Hematopoietic multipotent progenitor cell treated with erythropoietin and hydrocortisone succinate and interleukin-3 and kit ligand, for 4 days (in vitro differentiated cells): ENCODE results near the gene TCHP.
A peak's percentile ranks its signal among the peaks of the same experiment; 100 is the strongest.

Experiments used
- DNase-seq: peaks from one replicate; pipeline ENCODE4 v3.0.0-alpha.2; 2015

Gene TCHP

DNA sequence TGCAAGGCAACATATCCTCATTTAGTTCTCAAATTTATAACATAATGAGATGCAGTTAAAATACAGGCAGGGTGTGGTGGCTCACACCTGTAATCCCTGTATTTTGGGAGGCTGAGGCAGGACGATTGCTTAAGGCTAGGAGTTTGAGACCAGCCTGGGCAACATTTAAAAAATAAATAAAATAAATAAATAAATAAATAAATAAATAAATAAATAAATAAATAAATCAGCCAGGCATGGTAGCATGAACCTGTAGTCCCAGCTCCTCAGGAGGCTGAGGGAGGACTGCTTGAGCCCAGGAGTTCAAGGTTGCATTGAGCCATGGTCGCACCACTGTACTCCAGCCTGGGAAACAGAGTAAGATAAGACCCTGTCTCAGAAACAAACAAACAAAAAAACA, 39.4 kb downstream of the TCHP start:
- DNase-seq, result no peak

DNA sequence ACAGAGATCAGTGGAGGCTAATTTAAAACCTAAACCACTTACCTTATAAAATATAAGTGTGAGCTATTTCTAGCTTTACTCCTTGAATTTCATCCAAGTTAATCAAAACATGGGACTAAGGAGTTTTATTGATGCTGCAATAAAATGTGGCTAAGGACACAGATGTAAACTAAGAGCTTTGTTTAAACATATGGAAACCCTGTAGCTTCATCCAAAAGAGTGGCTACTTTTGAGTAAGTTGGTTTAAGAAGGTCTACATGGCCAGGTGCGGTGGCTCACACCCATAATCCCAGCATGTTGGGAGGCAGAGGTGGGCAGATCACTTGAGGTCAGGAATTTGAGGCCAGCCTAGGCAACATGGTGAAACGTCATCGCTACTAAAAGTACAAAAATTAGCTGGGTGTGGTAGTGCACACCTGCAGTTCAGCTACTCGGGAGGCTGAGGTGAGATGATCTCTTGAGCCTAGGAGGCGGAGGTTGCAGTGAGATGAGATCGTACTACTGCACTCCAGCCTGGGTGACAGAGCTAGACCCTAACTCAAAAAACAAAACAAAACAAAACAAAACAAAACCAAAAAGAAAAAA, 40.4 kb downstream of the TCHP start:
- no peak for DNase-seq

DNA sequence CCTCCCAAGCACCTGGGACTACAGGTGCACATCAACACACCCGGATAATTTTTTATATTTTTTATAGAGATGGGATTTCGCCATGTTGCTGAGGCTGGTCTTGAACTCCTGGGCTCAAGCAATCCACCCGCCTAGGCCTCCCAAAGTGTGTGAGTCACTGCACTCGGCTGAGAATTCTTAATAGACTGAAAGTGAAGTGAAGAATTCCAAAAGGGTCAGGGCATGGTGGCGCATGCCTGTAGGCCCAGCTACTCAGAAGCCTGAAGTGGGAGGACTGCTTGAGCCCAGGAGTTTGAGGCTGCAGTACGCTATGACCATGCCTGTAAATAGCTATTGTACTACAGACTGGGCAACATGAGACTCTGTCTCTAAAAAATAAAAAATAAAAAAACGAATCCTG, 43.7 kb downstream of the TCHP start:
- DNase-seq, result no peak

DNA sequence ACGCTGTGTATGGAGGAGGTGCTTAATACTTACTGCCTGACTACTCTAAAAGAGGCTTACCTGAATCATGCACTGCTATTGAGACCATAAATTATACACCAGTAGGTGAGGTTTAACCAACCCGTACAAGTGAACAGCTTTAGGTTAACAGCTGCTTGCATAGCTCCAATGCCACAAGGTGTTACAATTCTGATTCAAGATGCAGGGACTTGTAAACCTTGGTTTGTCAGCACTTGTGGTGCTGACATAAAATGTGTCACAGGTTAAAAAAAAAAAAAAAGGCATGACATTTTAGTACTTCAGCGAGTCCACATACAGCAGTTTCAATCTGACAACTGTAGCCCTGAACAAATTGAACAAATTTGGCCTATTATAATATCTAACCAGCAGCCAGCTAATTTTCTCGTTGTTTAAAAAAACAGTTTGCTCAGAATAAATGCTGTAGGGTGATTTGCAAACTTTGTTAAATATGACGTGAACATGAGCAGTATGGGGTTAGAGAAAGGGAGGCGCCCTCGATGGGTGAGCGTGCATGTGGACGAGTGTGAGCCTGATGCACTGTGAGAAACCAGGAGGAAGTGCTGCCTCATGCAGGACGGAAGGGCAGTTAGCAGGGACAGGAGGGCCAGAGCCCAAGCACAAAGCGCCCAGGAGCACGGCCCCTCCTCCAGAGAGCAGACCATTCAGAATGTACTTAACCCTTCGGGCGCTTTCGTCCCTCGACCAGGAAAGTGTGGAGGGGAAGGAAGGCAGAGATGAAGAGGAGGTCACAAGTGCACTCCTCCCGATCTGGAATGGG, 44.7 kb downstream of the TCHP start:
- peak; percentile 66 for DNase-seq

DNA sequence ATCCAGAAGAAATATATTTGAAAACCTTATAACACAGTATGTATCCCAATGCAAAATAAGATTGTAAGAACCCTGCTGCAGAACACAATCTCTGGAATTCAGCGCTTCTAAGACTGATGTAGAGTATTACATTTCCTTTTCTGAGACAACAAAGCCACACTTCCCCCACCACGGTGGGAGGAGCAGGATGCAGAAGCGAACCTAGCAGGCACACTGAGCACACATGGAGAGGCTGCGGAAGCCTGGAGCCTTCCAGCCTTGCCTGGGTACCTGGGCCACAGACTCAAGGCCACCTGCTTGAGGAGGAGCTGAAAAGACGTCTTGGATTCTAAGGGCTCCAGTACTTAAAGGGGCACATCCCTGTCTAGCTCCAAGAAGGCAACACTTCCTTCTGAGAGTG, 46.4 kb downstream of the TCHP start:
- DNase-seq, result peak; percentile 58

DNA sequence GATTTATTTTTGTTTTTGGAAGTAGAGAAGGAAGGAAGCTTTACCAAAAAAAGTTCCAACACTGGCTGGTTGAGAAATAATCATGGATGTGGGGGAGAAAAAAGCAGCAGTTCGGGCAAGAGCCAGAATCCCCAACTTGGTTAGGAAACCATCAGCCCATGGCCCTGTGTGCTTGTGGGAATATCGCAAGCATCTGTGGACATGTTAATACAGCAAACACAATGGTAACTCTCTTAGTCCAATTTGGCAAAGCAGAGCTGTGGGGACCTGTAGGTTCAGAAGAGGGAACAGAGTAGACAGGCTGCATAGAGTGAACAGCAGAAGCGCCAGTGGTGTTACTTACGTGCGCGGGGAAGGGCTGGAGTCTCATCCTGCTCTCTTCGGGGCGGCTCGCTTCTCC, 46.8 kb downstream of the TCHP start:
- DNase-seq, result no peak

DNA sequence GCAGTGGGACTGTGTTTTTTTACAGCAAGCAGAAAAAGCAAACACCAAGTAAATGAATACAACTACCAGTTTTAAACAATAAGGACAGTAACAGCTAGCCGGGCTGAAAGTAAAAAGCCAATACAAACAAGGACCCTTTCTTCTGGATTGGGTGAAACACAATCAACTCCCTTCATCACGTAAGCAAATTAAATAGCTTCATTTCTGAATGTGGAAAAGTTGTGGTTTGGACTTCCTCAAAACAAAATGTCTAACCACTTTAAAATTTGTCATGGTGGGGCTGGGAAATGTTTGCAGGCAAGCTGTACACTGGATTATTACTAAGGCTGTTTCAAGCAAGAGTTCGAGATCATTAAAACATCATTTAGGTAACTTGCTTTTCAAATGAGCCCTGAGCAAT, 47.4 kb downstream of the TCHP start:
- peak; percentile 74 for DNase-seq

DNA sequence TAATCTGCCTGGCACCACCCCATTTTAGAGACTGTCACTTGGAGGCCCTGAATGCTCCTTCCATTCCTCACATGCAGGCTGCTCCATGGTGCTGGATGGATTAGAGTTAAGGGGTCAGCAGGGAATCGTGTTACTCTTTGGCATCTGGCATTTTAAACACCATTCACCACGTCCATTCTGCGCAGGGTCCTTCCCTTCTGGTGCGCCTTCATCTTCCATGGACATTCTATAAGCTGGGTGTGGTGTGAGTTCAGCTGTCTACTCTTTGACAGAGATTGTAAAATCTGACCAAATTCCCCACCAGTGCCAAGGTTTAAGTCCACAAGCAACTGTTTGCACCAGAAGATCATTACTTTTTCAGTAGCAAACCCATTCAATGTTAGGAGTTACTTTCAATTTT, 48.3 kb downstream of the TCHP start:
- DNase-seq, result no peak

DNA sequence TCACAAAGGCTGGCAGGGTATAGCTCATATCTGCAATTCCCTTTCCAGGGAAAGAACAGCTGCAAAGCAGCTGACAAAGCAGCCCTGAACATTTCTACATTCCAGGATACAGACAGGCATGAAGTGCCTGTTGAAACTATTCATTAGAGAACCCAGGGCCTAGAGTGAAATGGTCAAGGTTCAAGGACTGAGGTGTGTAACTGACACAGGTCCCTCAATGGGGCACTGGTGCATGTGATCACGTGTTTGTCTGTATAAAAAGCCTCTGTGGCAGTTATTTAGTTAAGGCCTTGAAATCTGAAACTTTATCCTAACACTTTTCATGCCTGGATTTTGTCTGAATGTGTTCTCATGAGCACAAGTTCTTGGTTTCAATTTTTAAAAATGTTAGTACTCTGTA, 49.0 kb downstream of the TCHP start:
- DNase-seq, result no peak

DNA sequence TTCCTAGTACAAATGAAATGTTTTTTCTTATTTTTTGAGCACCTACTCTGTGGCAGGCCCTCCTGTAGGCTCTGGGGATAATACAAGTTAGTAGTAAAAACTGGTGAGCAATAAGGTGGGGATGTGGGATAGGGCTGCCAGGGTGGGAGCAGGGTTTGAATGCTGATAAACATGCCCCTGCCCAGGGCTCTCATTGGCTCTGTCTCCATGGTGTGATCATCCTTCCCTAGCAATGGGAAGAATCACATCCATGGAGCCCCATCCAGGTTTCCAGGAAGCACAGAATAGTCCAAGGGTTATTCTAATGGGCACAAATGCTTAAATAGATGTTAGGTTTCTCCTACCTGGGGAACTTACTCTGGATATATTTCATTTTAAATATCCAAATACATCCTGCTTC, 50.6 kb downstream of the TCHP start:
- no peak for DNase-seq

DNA sequence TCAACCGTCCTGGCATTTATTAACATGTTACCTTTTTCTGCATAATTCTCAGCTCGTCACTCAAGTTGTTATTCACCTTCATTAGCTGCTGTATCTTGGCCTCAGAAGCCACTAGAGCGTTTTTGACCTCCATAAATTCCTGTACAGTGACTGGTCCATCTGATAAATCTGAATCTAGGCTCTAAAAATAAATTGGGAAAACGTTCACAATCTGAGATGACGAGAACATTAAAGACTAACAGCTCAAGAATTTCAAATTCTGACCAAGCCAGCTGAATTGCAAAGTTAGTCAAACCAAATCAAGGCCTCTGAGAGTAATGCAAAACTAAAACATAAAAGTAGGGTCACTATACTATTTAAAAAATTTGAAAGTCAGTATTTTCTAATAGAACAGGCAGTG, 51.1 kb downstream of the TCHP start:
- DNase-seq, result no peak

DNA sequence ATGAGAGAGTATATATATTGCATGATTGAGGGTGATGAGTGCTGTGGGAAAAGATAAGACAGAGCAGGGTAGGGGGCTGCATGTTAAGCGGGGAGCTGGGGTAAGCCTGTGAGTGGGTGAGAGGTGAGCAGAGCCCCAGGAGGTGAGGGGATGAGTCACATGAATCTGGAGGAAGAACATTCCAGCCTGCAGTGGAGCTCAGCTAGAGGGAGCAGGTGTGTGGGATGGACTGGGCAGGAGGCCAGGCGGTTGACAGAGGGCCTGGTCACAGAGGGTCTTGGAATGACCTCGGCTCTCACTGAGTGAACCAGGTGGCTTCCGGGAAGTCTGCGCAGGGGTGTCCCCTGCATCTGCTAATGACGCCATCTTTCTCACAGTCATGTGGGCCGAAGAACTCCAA, 51.7 kb downstream of the TCHP start:
- DNase-seq, result no peak

DNA sequence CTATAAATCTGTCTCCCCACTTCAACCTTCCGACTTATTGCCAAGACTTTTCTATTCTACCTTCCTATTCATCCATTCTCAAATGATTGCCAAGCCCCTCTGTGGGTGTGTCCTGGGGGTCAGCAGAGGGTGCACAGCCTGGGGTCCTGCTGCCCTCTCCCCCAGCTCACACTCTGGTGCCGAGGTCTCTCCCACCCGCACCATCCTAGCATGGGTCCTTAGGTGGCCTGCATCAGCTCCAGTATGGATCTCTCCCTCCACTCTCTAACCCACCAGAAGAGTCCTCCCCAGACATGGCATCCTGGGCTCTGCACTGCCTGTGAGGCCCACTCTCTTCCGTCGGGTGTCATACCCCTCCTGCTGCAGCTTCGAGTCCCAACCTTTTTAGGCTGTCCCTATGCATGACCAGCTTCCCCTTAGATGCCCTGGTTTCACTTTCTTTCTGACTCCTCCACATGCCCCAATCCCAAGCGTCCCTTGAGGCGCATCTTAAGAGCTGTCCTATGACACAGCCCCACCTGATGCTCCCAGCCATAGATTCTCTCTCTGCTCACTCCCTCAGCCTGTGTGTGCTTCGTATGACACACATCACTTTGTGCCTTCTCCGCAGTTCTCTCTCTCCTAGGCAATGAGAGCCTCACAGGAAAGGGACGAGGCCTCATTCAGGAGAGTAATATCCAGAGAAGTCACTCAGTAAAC, 52.2 kb downstream of the TCHP start:
- no peak for DNase-seq

DNA sequence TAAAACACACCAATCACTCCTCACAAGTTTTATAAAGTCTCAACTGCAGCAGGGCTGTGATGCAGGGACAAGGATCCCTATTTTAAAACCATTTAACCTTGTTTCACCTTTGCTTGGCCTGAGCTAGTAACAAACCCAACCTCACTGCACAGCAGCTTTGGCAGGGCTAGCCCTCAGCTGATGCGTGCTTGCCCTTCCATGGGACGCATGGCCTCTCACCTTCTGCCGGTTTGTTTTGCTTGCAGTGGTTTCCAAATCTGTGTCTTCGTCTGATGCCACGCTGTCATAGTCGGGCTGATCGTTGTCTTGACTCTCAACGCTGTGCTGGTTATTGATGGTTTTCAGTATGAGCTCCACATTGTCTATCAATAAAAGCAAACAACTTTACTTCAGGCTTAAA, 52.8 kb downstream of the TCHP start:
- DNase-seq, result no peak

DNA sequence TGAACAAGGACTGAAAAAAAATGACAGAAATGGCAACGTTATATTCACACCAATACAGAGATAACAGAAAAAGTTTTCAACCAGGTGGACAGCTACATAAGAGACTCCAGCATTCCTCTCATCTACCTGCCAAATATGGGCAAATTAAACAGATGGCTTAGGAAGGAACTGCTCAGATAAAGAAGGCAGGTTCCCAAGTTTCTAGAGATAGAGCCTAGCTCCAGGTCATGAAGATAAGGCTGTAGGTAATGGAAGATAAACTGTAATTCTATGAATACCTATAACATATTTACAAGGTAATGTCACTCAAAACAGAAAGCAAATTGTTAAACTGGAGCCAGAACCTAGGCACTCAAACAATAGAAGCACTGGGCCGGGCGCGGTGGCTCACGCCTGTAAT, 53.6 kb downstream of the TCHP start:
- no peak for DNase-seq

DNA sequence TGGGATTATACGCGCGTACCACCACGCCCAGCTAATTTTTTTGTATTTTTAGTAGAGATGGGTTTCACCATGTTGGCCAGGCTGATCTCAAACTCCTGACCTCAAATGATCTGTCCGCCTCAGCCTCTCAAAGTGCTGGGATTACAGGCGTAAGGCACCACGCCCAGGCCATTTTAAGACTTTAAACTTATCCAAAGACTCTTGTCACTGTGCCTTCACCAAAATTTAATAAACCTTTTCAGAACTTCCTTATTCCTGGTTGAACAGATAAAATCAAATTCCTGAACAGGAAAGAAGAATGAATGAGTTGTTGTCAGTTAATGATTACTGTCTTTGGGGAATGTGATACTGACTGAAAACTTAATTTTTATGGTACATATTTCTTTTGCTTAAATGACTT, 58.3 kb downstream of the TCHP start:
- DNase-seq, result no peak

DNA sequence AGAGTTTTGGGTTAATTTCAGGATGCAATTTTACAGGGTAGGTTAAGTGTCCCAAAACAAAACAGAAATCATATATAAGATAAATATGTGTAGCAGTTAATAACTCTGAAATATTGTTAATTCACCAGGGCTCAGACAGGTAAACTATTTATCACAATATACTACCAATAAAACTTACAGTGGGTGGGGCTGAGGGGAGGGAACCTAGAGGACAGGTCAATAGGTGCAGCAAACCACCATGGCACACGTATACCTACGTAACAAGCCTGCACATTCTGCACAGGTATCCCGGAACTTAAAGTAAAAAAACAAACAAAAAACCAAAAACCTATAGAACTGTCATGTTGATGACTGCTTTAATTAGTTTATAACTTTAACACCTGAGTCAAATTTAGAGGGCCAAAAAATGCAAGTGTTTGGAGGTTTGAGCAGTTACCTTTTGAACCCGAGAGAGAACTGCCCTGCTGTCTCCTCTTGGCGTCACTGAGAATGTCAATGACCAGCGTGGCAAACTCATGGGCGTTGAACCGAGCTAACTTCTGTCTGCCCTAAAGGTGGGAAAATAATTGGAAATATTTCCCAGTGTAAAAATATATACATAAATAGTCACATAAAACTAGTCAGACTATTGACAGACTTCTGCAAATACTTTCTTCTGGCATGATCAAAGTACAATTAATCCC, 59.5 kb downstream of the TCHP start:
- no peak for DNase-seq

DNA sequence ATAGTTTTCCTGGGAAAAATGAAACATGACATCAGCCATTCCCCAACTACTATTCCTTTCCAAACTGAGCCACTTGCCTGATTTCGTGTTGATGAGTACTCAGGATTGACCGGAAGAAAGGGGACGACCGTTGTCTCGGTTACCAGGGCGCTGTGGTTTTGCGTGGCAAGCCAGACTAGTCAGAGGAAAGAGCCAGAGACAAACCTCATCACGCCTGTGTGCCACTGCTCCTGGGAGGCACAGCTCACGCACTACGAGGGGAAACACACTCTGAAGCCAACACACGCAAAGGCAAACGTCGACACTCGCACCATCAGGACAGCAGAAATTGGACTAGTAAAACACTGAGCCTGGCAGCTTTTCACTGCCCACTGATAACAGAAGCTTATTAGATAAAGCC, 61.1 kb downstream of the TCHP start:
- DNase-seq, result no peak

DNA sequence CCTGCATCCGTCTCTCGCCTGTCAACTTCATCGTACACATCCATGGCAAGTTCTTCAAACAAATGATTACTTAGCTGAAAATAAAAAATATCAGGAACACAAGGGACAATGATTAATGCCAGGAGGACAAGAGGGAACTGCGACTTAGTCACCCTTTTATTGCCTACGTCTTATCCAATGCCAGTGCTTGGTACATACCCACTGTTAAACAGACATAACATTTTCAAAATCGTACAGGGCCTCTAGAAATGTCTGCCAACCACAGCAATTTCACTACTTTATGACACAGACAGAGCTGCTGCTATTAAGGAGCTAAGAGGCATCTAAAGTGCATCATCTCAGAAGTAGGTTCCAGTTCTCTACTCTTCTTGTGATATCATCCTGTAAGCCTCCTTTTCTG, 61.5 kb downstream of the TCHP start:
- DNase-seq, result no peak

DNA sequence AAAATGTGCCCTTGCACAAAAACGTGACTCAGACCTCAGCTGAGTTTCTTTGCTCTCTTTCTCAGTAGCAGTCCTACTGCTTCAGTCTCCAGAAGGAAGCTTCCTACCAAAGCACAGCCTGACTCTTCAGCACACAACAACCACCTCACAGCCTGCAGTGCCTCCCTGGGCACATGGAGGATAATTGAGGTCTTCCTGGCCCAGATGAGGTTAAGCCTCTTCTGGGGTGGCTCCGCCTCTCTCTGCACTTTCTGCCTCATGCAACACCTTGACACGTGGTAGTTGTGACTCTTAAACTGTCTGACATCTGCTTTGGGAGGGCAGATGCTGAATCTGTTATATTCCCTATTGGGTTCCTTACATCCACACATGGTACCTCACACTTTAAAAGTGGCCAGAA, 62.3 kb downstream of the TCHP start:
- no peak for DNase-seq

DNA sequence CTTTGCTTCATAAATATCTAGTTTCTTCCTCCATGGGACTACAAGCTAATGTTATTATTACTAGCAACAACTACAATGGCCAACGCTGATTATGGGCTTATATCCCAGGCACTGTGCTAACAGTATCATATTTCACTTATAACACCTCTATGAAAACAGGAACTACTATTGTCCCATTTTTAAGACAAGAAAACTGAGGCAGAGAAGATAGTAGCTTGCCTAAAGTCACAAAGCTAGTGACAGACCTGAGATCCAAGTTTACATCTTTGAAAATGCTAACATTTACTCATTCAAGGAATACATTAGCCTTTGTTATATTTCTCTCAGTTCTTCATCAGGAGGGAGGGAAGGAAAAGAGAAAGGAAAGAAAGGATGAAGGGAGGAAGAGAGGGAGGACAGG, 63.3 kb downstream of the TCHP start:
- DNase-seq, result no peak

DNA sequence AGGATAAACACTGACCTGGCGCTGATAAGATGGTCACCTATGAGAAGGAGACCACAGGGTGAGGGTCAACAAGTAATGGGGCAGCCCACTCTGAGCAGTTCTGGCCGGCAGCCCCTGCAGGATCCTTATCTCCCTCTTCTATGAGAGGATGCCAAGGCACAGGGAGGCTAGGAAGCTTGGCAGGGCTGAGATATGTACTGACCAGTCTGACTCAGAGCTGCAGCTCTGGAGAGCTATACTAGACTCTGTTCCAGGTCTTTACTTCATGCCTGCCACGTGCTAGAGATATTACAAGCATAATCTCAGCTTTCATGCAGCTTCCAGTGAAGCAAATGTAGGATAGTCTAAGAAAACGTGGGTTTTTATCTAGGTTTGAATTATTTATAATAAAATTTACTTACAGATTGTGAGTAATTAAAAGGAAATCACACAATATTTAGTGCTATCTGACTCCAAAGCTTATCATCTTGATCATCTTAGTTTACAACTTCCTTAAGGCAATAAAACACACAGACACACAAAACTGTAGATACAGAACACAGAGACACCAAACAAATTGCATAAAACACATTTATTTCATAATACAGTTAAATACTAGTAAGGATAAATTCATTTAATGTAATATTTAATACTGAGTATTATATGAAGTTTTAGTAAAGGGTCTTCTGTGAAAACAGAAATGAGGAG, 63.8 kb downstream of the TCHP start:
- DNase-seq, result no peak

DNA sequence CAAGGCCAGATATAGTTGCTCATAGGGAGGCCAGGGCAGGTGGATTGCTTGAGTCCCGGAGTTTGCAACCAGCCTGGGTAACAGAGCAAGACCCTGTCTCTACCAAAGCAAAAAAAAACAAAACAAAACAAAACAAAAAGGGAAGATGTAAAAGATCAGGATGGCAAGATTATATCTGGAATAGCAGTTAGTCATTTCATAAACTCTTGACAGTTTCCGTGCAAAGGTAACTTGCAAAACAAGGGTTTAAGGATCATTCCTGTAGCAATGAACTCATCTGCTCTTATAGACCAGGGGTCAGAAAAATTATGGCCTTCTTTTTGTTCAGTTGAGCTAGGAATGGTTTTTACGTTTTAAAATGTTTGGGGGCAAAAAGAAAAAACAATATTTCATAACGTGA, 66.5 kb downstream of the TCHP start:
- no peak for DNase-seq
